Chondrocyte (in vitro differentiated cells): ENCODE data around the gene GCLC. TPM values are rescaled to one million over a fixed set of nuclear protein-coding genes. Genes with fewer than 3 reads are reported as not detected.

Source experiments
- DNase-seq: peaks from one replicate; pipeline ENCODE4 v3.0.0; 2021; ENCODE audit warnings: mixed read lengths, low spot score
- H3K27ac Mint-ChIP-seq: one replicate; pipeline ENCODE4 v1.8.0; 2021; ENCODE audit warnings: mild to moderate bottlenecking, moderate library complexity, mixed read lengths; ENCODE audit not compliant: unreplicated experiment
- H3K27me3 Mint-ChIP-seq: 2 replicates; pipeline ENCODE4 v1.8.0; 2021; ENCODE audit warnings: low read depth, mixed read lengths
- H3K36me3 Mint-ChIP-seq: 2 replicates; pipeline ENCODE4 v1.8.0; 2021; ENCODE audit warnings: low read depth, mixed read lengths
- H3K4me1 Mint-ChIP-seq: 2 replicates; pipeline ENCODE4 v1.8.0; 2021; ENCODE audit warnings: low read depth, mild to moderate bottlenecking, mixed read lengths
- H3K4me3 Mint-ChIP-seq: one replicate; pipeline ENCODE4 v1.8.0; 2021; ENCODE audit warnings: mild to moderate bottlenecking, moderate library complexity, mixed read lengths; ENCODE audit not compliant: unreplicated experiment
- H3K9me3 Mint-ChIP-seq: 2 replicates; pipeline ENCODE4 v1.8.0; 2021; ENCODE audit warnings: low read depth, mixed read lengths
- total RNA-seq: library from RNA; stranded (reverse); gene quantifications from 3 replicates; pipeline ENCODE4 v1.2.1, GENCODE V29; 2021
- TF ChIP-seq, protein P1 (sequence below): fragments of 200-600 bp; sonication (generic); IDR thresholded peaks from 2 replicates; pipeline ENCODE4 v1.5.0; 2021; ENCODE audit warnings: antibody characterized with exemption, mild to moderate bottlenecking, moderate library complexity

The GCLC gene
- total RNA-seq, 1 donor from 2014 or later = 35.2 TPM

DNA sequence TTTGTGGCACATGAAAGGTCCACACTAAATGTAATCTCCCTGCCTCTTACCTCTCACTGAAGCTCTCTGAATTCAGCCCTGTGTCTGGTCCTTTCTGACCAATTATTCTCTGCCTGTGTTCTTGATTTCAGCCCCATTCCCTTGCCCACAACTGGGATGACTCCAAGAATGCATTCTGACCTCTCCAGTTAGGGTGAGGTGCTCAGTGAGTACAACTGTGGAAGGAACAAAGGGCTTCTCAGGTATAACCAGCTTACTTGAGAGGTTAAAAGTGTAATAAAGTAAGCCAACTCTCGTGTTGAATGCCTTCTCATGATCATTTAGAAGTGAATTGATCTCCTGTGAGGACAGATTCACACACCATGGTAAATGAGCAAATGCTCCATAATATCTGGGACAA lies 88.1 kb downstream of the GCLC start:
- H3K27me3 Mint-ChIP-seq = no peaks in the 10 kb centered on the region
- no peak overlapping the region for H3K27ac Mint-ChIP-seq
- no peak overlapping the region for H3K4me3 Mint-ChIP-seq
- TF ChIP-seq, protein P1, sequence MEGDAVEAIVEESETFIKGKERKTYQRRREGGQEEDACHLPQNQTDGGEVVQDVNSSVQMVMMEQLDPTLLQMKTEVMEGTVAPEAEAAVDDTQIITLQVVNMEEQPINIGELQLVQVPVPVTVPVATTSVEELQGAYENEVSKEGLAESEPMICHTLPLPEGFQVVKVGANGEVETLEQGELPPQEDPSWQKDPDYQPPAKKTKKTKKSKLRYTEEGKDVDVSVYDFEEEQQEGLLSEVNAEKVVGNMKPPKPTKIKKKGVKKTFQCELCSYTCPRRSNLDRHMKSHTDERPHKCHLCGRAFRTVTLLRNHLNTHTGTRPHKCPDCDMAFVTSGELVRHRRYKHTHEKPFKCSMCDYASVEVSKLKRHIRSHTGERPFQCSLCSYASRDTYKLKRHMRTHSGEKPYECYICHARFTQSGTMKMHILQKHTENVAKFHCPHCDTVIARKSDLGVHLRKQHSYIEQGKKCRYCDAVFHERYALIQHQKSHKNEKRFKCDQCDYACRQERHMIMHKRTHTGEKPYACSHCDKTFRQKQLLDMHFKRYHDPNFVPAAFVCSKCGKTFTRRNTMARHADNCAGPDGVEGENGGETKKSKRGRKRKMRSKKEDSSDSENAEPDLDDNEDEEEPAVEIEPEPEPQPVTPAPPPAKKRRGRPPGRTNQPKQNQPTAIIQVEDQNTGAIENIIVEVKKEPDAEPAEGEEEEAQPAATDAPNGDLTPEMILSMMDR = no peak
- peaks cover 8% of the 10 kb centered on the region for H3K4me1 Mint-ChIP-seq
- DNase-seq = no peak
- H3K9me3 Mint-ChIP-seq = peaks cover 6% of the 10 kb centered on the region
- peaks cover 1% of the 10 kb centered on the region for H3K36me3 Mint-ChIP-seq

GRCh38 chr6:53455678-53456077 lies 89.2 kb downstream of the GCLC start:
- Mint-ChIP-seq H3K4me1 (peaks cover 8% of the 10 kb centered on the region), H3K9me3 (peaks cover 9% of the 10 kb centered on the region), H3K27me3 (no peaks in the 10 kb centered on the region), H3K36me3 (peaks cover 1% of the 10 kb centered on the region), H3K27ac (no peak overlapping the region), H3K4me3 (no peak overlapping the region)
- DNase-seq = no peak
- TF ChIP-seq, protein P1 = no peak

DNA sequence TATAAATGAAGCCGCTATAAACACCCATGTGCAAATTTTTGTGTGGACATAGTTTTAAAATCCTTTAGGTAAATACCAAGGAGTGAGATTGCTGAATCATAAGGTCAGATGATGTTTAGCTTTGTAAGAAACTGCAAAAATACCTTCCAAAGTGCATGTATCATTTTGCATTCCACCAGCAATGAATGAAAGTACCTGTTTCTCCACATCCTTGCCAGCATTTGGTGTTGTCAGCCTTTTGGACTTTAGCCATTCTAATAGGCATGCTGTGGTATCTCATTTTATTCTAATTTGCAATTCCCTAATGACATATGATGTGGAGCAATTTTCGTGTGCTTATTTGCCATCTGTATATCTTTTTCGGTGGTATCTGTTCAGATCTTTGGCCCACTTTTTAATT lies 93.7 kb downstream of the GCLC start:
- Mint-ChIP-seq H3K27ac (no peak overlapping the region), H3K4me1 (peaks cover 8% of the 10 kb centered on the region), H3K4me3 (no peak overlapping the region), H3K36me3 (peaks cover 5% of the 10 kb centered on the region), H3K27me3 (no peaks in the 10 kb centered on the region), H3K9me3 (peaks cover 16% of the 10 kb centered on the region)
- TF ChIP-seq, protein P1 = no peak
- DNase-seq = no peak

DNA sequence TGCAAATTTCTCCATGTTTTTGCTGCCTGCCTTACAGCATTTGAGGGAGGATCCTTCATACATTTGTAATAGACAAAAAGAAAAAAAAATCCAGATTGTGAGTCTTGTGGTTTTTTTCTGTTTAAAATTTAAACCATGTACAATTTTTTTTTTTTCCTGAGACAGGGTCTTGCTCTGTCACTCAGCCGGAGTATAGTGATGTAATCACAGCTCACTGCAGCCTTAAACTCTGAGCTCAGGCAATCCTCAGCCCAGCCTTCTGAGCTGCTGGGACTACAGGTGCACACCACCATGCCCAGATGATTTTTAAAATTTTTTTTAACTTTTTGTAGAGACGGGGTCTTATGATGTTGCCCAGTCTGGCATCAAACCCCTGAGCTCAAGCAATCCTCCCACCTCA lies 97.0 kb downstream of the GCLC start:
- H3K9me3 Mint-ChIP-seq = peaks cover 12% of the 10 kb centered on the region
- no peak overlapping the region for H3K27ac Mint-ChIP-seq
- DNase-seq = no peak
- H3K4me3 Mint-ChIP-seq = no peak overlapping the region
- peaks cover 7% of the 10 kb centered on the region for H3K4me1 Mint-ChIP-seq
- TF ChIP-seq, protein P1 = no peak
- H3K36me3 Mint-ChIP-seq = peaks cover 4% of the 10 kb centered on the region
- no peaks in the 10 kb centered on the region for H3K27me3 Mint-ChIP-seq

Other genes starting within 250 kb of the GCLC start
- gene ELOVL5, start 196.2 kb downstream of the GCLC start, total RNA-seq = 95.1 to 127 TPM (median 102 TPM) in 3 replicates
- 0.44 to 1.3 TPM (median 0.55 TPM) in 3 replicates for gene KLHL31, start 120.7 kb upstream of the GCLC start, total RNA-seq
- 10.4 to 14.1 TPM (median 14.0 TPM) in 3 replicates for gene LRRC1, start 249.9 kb upstream of the GCLC start, total RNA-seq